NCI-H1417 treated with DMSO at 0.1 percent for 48 hours (cell line): ENCODE data around the gene B3GNT3.

Experiments
- DNase-seq: peaks from one replicate; lab custom pipeline; 2025; lab: John Stamatoyannopoulos, UW

Gene B3GNT3

DNA sequence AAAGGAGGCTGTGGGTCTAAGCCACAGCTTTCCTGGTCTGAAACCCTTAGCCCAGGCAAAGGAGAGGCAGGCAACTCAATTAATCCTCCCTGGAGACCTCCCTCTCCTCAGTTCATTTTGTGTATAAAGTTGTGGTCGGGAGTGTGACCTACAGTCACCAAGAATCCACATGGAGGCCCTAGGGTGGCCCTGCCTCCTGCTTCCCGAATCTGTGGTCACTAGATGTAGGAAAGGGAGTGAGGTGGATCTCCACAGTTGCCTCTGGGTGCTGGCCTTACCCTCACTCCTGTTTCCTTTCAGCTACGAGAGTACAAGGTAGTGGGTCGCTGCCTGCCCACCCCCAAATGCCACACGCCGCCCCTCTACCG, 66.0 kb downstream of the B3GNT3 start:
- DNase-seq, result no peak

DNA sequence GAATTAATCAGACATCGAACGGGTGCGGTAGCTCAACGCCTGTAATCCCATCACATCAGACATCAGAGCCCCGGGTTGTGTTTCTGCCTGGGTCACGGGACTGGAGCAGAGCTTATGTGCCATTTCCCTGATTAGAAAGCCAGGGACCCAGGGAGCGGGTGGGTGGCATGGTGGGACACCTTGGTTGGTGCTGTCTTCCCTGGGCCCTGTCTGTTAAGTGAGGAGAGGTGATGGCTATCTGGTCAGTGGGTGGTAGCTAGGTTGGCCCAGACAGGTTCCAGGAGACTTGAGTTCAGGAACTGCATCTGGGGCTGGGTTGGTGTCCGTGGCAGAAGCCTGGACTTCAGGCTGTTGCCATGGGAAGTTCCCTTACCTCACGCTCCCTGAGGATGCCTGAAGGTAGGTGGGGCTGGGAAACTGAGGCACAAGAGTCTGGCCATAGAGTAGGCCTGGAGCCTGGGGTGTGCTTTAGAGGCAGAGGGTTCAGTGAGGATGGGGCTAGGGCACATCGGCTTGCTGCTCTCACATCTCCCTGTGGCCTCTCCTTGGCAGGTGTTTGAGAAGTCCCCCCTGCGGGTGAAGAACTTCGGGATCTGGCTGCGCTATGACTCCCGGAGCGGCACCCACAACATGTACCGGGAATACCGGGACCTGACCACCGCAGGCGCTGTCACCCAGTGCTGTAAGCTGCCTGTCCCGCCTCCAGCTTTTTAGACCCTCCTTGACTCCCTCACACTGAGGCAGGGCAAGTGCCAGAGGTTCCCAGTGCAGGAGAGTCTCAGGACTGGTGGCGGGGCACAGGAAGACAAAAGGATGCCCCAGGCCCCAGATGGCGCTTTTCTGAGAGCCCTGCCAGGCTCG, 66.8 kb downstream of the B3GNT3 start:
- no peak for DNase-seq

DNA sequence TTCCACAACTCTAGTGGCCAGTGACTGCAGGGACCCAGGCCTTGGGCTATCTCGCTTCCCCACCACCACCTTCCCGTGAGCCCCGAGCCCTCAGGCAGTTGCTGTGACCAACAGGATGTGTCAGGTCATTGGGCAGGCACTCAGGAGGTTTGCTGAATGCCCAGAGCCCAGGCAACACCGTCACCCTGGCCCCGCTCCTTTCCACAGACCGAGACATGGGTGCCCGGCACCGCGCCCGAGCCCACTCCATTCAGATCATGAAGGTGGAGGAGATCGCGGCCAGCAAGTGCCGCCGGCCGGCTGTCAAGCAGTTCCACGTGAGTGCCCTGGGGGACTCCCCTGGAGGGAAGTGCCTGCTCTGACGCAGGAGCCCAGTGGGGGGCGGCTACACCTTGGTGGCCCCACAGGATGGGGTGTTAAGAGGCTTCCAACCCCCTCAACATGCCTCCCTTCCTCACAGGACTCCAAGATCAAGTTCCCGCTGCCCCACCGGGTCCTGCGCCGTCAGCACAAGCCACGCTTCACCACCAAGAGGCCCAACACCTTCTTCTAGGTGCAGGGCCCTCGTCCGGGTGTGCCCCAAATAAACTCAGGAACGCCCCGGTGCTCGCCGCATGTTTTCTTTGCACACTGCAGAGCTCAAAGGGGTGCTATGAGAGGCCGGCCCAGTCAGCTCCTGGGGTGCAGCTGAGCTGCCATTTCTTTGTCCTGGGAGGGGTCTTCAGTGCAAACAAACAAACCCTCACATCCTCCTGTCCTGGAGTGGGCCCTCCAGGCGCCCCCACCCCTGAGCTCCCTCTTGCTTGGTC, 68.0 kb downstream of the B3GNT3 start:
- no peak for DNase-seq
